Keratinocyte (primary cell): ENCODE measurements around the gene RELT. TPM values are rescaled to one million over a fixed set of nuclear protein-coding genes. Genes with fewer than 3 reads are reported as not detected.

Source experiments
- DNase-seq: peaks from one replicate; pipeline ENCODE4 v3.0.0-alpha.2; 2011; ENCODE audit warnings: low read depth, missing footprints, low spot score
- FAIRE-seq: peaks from 2 replicates; lab custom pipeline; 2011; peaks lifted over from hg19 to GRCh38; lab: Jason Lieb, UNC
- H2AFZ ChIP-seq: 2 replicates; pipeline ENCODE4 v1.6.0; 2012; ENCODE audit warnings: low read length, control low read depth, inconsistent platforms; ENCODE audit not compliant: control insufficient read depth
- H3K27ac ChIP-seq: 2 replicates; pipeline ENCODE4 v1.5.1; 2011; ENCODE audit warnings: low read length; ENCODE audit not compliant: control insufficient read depth, insufficient read depth
- H3K27me3 ChIP-seq: 3 replicates; pipeline ENCODE4 v1.6.0; 2011; ENCODE audit warnings: low read length; ENCODE audit not compliant: control insufficient read depth, insufficient read depth; ENCODE audit errors: extremely low read depth
- H3K36me3 ChIP-seq, 2 experiments: 2 replicates in 1 of 2; 3 replicates in 1 of 2; pipeline ENCODE4 v1.5.1; 2011; ENCODE audit warnings: low read length in 2 of 2, mild to moderate bottlenecking in 1 of 2; ENCODE audit not compliant: control insufficient read depth in 2 of 2, insufficient read depth in 2 of 2; ENCODE audit errors: extremely low read depth in 1 of 2
- H3K4me1 ChIP-seq: 3 replicates; pipeline ENCODE4 v1.5.1; 2011; ENCODE audit warnings: low read length; ENCODE audit not compliant: control insufficient read depth, insufficient read depth; ENCODE audit errors: extremely low read depth
- H3K4me2 ChIP-seq: 3 replicates; pipeline ENCODE4 v1.6.0; 2011; ENCODE audit warnings: low read depth, low read length; ENCODE audit not compliant: control insufficient read depth, insufficient read depth; ENCODE audit errors: extremely low read depth
- H3K4me3 ChIP-seq, 3 experiments: fragments of 200-600 bp in 1 of 3; sonication (generic) in 1 of 3; 2 replicates in 2 of 3; 3 replicates in 1 of 3; pipeline ENCODE4 v1.5.1; 2011 to 2016; ENCODE audit warnings: low read length in 3 of 3, mild to moderate bottlenecking in 3 of 3, control low read depth in 2 of 3, inconsistent platforms in 1 of 3, low read depth in 1 of 3, mixed read lengths in 1 of 3, mixed run types in 1 of 3, moderate library complexity in 1 of 3; ENCODE audit not compliant: control insufficient read depth in 2 of 3, insufficient read depth in 2 of 3; ENCODE audit errors: extremely low read depth in 1 of 3
- H3K79me2 ChIP-seq: 2 replicates; pipeline ENCODE4 v1.6.0; 2012; ENCODE audit warnings: low read length; ENCODE audit not compliant: control insufficient read depth, insufficient read depth
- H3K9ac ChIP-seq: 3 replicates; pipeline ENCODE4 v1.6.0; 2011; ENCODE audit warnings: low read length; ENCODE audit not compliant: control insufficient read depth, insufficient read depth; ENCODE audit errors: extremely low read depth
- H3K9me1 ChIP-seq: 3 replicates; pipeline ENCODE4 v1.6.0; 2011; ENCODE audit warnings: low read length; ENCODE audit not compliant: control insufficient read depth, insufficient read depth; ENCODE audit errors: extremely low read depth
- H3K9me3 ChIP-seq: 2 replicates; pipeline ENCODE4 v1.5.1; 2012; ENCODE audit warnings: low read depth, low read length; ENCODE audit not compliant: control insufficient read depth
- H4K20me1 ChIP-seq: 3 replicates; pipeline ENCODE4 v1.6.0; 2011; ENCODE audit warnings: low read length; ENCODE audit not compliant: control insufficient read depth, insufficient read depth; ENCODE audit errors: extremely low read depth
- CTCF ChIP-seq, 3 experiments: IDR thresholded peaks in 1 of 3; conservative IDR thresholded peaks in 1 of 3; optimal IDR thresholded peaks in 1 of 3; 2 replicates in 2 of 3; 3 replicates in 1 of 3; pipeline versions ENCODE3 to v1.5.1; 2011; ENCODE audit warnings: low read length in 3 of 3, mild to moderate bottlenecking in 3 of 3, moderate library complexity in 2 of 3, control low read depth in 1 of 3, inconsistent platforms in 1 of 3; ENCODE audit not compliant: insufficient read depth in 2 of 3; ENCODE audit errors: extremely low read depth in 1 of 3
- EZH2 ChIP-seq: IDR thresholded peaks from one replicate; pipeline ENCODE4 v1.6.1; 2012; ENCODE audit warnings: inconsistent platforms, mild to moderate bottlenecking, low read length, moderate library complexity
- dilution Hi-C: fragments of 300-500 bp; cut with MboI; formaldehyde crosslinking; loops from one replicate; pipeline ENCODE4 v1.7.0; 2020; ENCODE audit warnings: low sequenced_read_pairs; ENCODE audit not compliant: extremely low pct_ligation_motif_present
- polyA plus RNA-seq, 5 experiments: library from polyadenylated mRNA; depleted of rRNA in 3 of 5; stranded (reverse) in 3 of 5; stranded (forward) in 1 of 5; unstranded in 1 of 5; fragments of >200 nt; gene quantifications; 1 replicate in 1 of 5; 2 replicates in 3 of 5; 3 replicates in 1 of 5; pipeline versions ENCODE4 v1.2.1 to v1.2.3, GENCODE V29; 2011 to 2012; ENCODE audit warnings: missing spikeins in 2 of 5, low read depth in 1 of 5, low replicate concordance in 1 of 5

Gene RELT
- polyA plus RNA-seq, 1 donor (not counting 4 experiments of a cell fraction or from before 2014, with no cell fraction given), result 4.2 TPM

GRCh38 chr11:73393479-73394415, 17.5 kb downstream of the RELT start:
- Histone ChIP-seq H4K20me1 (no peaks in the 10 kb centered on the region), H3K9me1 (peaks cover 8% of the 10 kb centered on the region), H3K36me3 (peaks cover 29% of the 10 kb centered on the region in 2 experiments), H3K27ac (no peak overlapping the region), H2AFZ (no peak overlapping the region), H3K4me2 (no peak overlapping the region), H3K4me1 (peaks cover 27% of the 10 kb centered on the region), H3K79me2 (peaks cover 14% of the 10 kb centered on the region), H3K4me3 (no peak overlapping the region), H3K27me3 (no peaks in the 10 kb centered on the region), H3K9me3 (no peaks in the 10 kb centered on the region), H3K9ac (no peak overlapping the region)
- FAIRE-seq (peak; percentile 71), DNase-seq (peak; percentile 66)
- TF ChIP-seq CTCF (optimal IDR thresholded peaks at IDR 0.05 in 1 of 3, IDR thresholded peaks at IDR 0.05 in 1 of 3, conservative IDR thresholded peaks at IDR 0.05 in 1 of 3; ENCODE audit: extremely low read depth in 1 of 3, insufficient read depth in 2 of 3, low read length in 3 of 3) (peak in 2 of 3 experiments; percentile 85 to 92), EZH2 (no peak)
- dilution Hi-C loops, result no loop called here

- H3K36me3 ChIP-seq, result peaks cover 29% of the 10 kb centered on the region in 2 experiments
- DNase-seq, result no peak
- H3K9me3 ChIP-seq, result no peaks in the 10 kb centered on the region
- peaks cover 5% of the 10 kb centered on the region for H3K9me1 ChIP-seq
- H3K9ac ChIP-seq, result no peak overlapping the region
- dilution Hi-C loops, result no loop called here
- H4K20me1 ChIP-seq, result no peaks in the 10 kb centered on the region
- H3K4me3 ChIP-seq, result no peak overlapping the region
- H3K27ac ChIP-seq, result no peak overlapping the region
- no peaks in the 10 kb centered on the region for H3K27me3 ChIP-seq
- H3K4me1 ChIP-seq, result peaks cover 18% of the 10 kb centered on the region
- no peak for FAIRE-seq
- TF ChIP-seq EZH2 (no peak), CTCF (optimal IDR thresholded peaks at IDR 0.05 in 1 of 3, IDR thresholded peaks at IDR 0.05 in 1 of 3, conservative IDR thresholded peaks at IDR 0.05 in 1 of 3; ENCODE audit: extremely low read depth in 1 of 3, insufficient read depth in 2 of 3, low read length in 3 of 3) (no peak)
- H3K79me2 ChIP-seq, result peaks cover 9% of the 10 kb centered on the region
- no peak overlapping the region for H3K4me2 ChIP-seq
- H2AFZ ChIP-seq, result no peak overlapping the region
These were observed 18.5 kb downstream of the RELT start for GRCh38 chr11:73394416-73395296.
